GM21528 (cell line): ENCODE data around the gene PLXNA4.

Source experiments
- ATAC-seq: cut with Tn5 transposase; IDR thresholded peaks from one replicate; pipeline ENCODE4 v1.9.1; 2021; ENCODE audit warnings: mild to moderate bottlenecking, moderate library complexity; ENCODE audit not compliant: unreplicated experiment, low FRiP score

Gene PLXNA4

GRCh38 chr7:132291481-132291880 lies 284.8 kb downstream of the PLXNA4 start:
- no peak for ATAC-seq

- ATAC-seq, result no peak
Observed at GRCh38 chr7:132290021-132290420, 286.2 kb downstream of the PLXNA4 start.

GRCh38 chr7:132286836-132287235 lies 289.4 kb downstream of the PLXNA4 start:
- no peak for ATAC-seq

- ATAC-seq, result no peak
Observed at GRCh38 chr7:132280335-132280734, 295.9 kb downstream of the PLXNA4 start.

- ATAC-seq, result no peak
Observed at GRCh38 chr7:132279718-132280117, 296.6 kb downstream of the PLXNA4 start.

GRCh38 chr7:132276976-132277725 lies 299.1 kb downstream of the PLXNA4 start:
- ATAC-seq, result no peak

GRCh38 chr7:132276234-132276630 lies 300.0 kb downstream of the PLXNA4 start:
- no peak for ATAC-seq

- no peak for ATAC-seq
Observed at GRCh38 chr7:132275416-132276233, 300.6 kb downstream of the PLXNA4 start.

- ATAC-seq, result no peak
Observed at GRCh38 chr7:132272763-132273371, 303.4 kb downstream of the PLXNA4 start.

GRCh38 chr7:132270517-132270916 lies 305.8 kb downstream of the PLXNA4 start:
- no peak for ATAC-seq

- ATAC-seq, result no peak
Observed at GRCh38 chr7:132269718-132270117, 306.6 kb downstream of the PLXNA4 start.

GRCh38 chr7:132263151-132263550 lies 313.1 kb downstream of the PLXNA4 start:
- no peak for ATAC-seq

GRCh38 chr7:132262160-132262470 lies 314.2 kb downstream of the PLXNA4 start:
- no peak for ATAC-seq

- no peak for ATAC-seq
Observed at GRCh38 chr7:132261327-132262159, 314.7 kb downstream of the PLXNA4 start.

GRCh38 chr7:132258231-132258630 lies 318.0 kb downstream of the PLXNA4 start:
- no peak for ATAC-seq

- ATAC-seq, result no peak
Observed at GRCh38 chr7:132257253-132257652, 319.0 kb downstream of the PLXNA4 start.

- no peak for ATAC-seq
Observed at GRCh38 chr7:132256721-132257212, 319.5 kb downstream of the PLXNA4 start.

GRCh38 chr7:132255898-132256297 lies 320.4 kb downstream of the PLXNA4 start:
- no peak for ATAC-seq

- ATAC-seq, result no peak
Observed at GRCh38 chr7:132255115-132255797, 321.0 kb downstream of the PLXNA4 start.

GRCh38 chr7:132254455-132254854 lies 321.8 kb downstream of the PLXNA4 start:
- no peak for ATAC-seq
